Activated CD4-positive, alpha-beta T cell treated with anti-CD3 and anti-CD28 coated beads for 1 hour (primary cell): ENCODE measurements around the gene CTSC.
"Not testable (repeated sequence)": the region's sequence is repeated elsewhere in the genome, so short reads cannot be mapped to it uniquely, and the experiment has no call there.

Experiments
- DNase-seq: peaks from one replicate; pipeline ENCODE4 v3.0.0-alpha.2; 2020

Gene CTSC

DNA sequence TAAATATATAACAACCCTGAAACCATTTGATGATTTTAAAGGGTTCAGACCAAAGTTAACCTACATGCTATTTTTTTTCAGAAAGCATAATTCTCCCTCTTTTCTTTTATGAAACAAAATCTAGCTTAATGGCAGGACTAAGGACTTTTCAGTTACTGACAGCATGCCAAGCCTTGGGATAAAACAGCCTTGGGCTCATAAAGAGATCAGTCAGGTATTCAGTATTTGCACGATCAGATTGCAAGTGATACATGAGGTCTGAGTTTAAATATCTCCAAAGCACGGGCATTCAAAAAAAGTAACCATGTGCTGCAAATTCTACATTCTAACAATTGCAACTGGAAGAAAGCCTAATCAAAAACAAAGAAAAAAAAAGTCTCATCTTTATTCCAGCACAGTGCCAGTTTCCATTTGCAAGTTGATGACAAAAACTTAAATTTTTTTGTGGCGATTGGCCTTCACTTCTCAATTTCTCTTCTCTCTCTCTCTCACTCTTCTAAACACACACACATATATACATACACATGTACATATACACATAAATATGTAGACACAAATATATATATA lies 60.1 kb downstream of the CTSC start:
- no peak for DNase-seq

GRCh38 chr11:88275636-88276035 lies 61.9 kb downstream of the CTSC start:
- no peak for DNase-seq

- no peak for DNase-seq
These were observed 70.6 kb downstream of the CTSC start for GRCh38 chr11:88266919-88267318.

GRCh38 chr11:88266157-88266556 lies 71.4 kb downstream of the CTSC start:
- no peak for DNase-seq

GRCh38 chr11:88259431-88259830 lies 78.1 kb downstream of the CTSC start:
- no peak for DNase-seq

- DNase-seq, result no peak
These were observed 85.3 kb downstream of the CTSC start for GRCh38 chr11:88252208-88252607.

- no peak for DNase-seq
These were observed 86.8 kb downstream of the CTSC start for GRCh38 chr11:88250566-88251242.

DNA sequence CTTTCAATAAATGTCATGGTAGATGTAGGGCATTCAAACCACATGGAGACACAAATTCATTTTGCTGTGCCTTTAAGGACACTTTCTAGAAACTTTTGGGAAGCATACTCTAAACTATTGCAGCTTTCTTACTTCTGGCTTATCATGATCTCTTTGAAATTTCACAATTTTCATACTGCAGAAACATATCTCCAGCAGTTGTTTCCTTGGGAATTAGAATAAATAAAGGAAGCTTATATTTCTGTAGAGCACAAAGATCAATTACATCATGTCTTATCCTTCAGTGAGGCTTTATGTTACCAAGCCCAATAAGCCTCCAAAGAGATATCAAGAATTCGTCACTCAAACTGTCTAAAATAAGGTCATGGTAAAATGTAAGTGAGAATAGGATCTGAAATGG lies 87.8 kb downstream of the CTSC start:
- no peak for DNase-seq

GRCh38 chr11:88246696-88247095 lies 90.8 kb downstream of the CTSC start:
- no peak for DNase-seq

DNA sequence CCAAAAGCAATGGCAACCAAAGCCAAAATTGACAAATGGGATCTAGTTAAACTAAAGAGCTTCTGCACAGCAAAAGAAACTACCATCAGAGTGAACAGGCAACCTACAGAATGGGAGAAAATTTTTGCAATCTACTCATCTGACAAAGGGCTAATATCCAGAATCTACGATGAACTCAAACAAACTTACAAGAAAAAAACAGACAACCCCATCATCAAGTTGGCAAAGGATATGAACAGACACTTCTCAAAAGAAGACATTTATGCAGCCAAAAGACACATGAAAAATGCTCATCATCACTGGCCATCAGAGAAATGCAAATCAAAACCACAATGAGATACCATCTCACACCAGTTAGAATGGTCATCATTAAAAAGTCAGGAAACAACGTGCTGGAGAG lies 92.0 kb downstream of the CTSC start:
- not testable (repeated sequence) for DNase-seq
